ENCODE results near the gene CWF19L2. TPM values are rescaled to one million over a fixed set of nuclear protein-coding genes. Genes with fewer than 3 reads are reported as not detected.
"Not testable (repeated sequence)": the region's sequence is repeated elsewhere in the genome, so short reads cannot be mapped to it uniquely, and the experiment has no call there.

The CWF19L2 gene
- polyA plus RNA-seq, 4 donors: 19.1 to 25.2 (median 21.5) TPM

- no peak for DNase-seq (ENCODE audit: low read depth in 4 of 4, low spot score in 3 of 4)
These were observed 17.9 kb downstream of the CWF19L2 start for GRCh38 chr11:107439586-107440167.

- DNase-seq (ENCODE audit: low read depth in 4 of 4, low spot score in 3 of 4): no peak
These were observed 19.5 kb downstream of the CWF19L2 start for GRCh38 chr11:107438148-107438547.

- DNase-seq (ENCODE audit: low read depth in 4 of 4, low spot score in 3 of 4): no peak
These were observed 27.1 kb downstream of the CWF19L2 start for GRCh38 chr11:107430525-107430924.

GRCh38 chr11:107427569-107428180 is 29.9 kb downstream of the CWF19L2 start:
- no peak for DNase-seq (ENCODE audit: low read depth in 4 of 4, low spot score in 3 of 4)

- DNase-seq (ENCODE audit: low read depth in 4 of 4, low spot score in 3 of 4): no peak
These were observed 44.3 kb downstream of the CWF19L2 start for GRCh38 chr11:107413352-107413751.

- no peak for DNase-seq (ENCODE audit: low read depth in 4 of 4, low spot score in 3 of 4)
These were observed 48.8 kb downstream of the CWF19L2 start for GRCh38 chr11:107408762-107409211.

GRCh38 chr11:107405260-107405659 is 52.4 kb downstream of the CWF19L2 start:
- DNase-seq (ENCODE audit: low read depth in 4 of 4, low spot score in 3 of 4): no peak

- not testable (repeated sequence) for DNase-seq (ENCODE audit: low read depth in 4 of 4, low spot score in 3 of 4)
These were observed 56.5 kb downstream of the CWF19L2 start for GRCh38 chr11:107401131-107401530.

GRCh38 chr11:107397357-107397756 is 60.3 kb downstream of the CWF19L2 start:
- DNase-seq (ENCODE audit: low read depth in 4 of 4, low spot score in 3 of 4): no peak

- DNase-seq (ENCODE audit: low read depth in 4 of 4, low spot score in 3 of 4): no peak
These were observed 65.0 kb downstream of the CWF19L2 start for GRCh38 chr11:107392611-107393010.

GRCh38 chr11:107390701-107391100 is 66.9 kb downstream of the CWF19L2 start:
- not testable (repeated sequence) for DNase-seq (ENCODE audit: low read depth in 4 of 4, low spot score in 3 of 4)

- no peak for DNase-seq (ENCODE audit: low read depth in 4 of 4, low spot score in 3 of 4)
These were observed 70.0 kb downstream of the CWF19L2 start for GRCh38 chr11:107387666-107388065.

GRCh38 chr11:107385361-107385981 is 72.2 kb downstream of the CWF19L2 start:
- DNase-seq (ENCODE audit: low read depth in 4 of 4, low spot score in 3 of 4): no peak

- no peak for DNase-seq (ENCODE audit: low read depth in 4 of 4, low spot score in 3 of 4)
These were observed 73.3 kb downstream of the CWF19L2 start for GRCh38 chr11:107384144-107384852.

- no peak for DNase-seq (ENCODE audit: low read depth in 4 of 4, low spot score in 3 of 4)
These were observed 85.2 kb downstream of the CWF19L2 start for GRCh38 chr11:107372439-107372838.

GRCh38 chr11:107370390-107370789 is 87.2 kb downstream of the CWF19L2 start:
- no peak for DNase-seq (ENCODE audit: low read depth in 4 of 4, low spot score in 3 of 4)

GRCh38 chr11:107359701-107360100 is 97.9 kb downstream of the CWF19L2 start:
- DNase-seq (ENCODE audit: low read depth in 4 of 4, low spot score in 3 of 4): no peak

GRCh38 chr11:107357877-107358276 is 99.7 kb downstream of the CWF19L2 start:
- DNase-seq (ENCODE audit: low read depth in 4 of 4, low spot score in 3 of 4): no peak

- no peak for DNase-seq (ENCODE audit: low read depth in 4 of 4, low spot score in 3 of 4)
These were observed 102.8 kb downstream of the CWF19L2 start for GRCh38 chr11:107354780-107355179.

GRCh38 chr11:107337917-107338316 is 119.7 kb downstream of the CWF19L2 start:
- no peak for DNase-seq (ENCODE audit: low read depth in 4 of 4, low spot score in 3 of 4)

- DNase-seq (ENCODE audit: low read depth in 4 of 4, low spot score in 3 of 4): no peak
These were observed 125.9 kb downstream of the CWF19L2 start for GRCh38 chr11:107331728-107332127.

All from left renal pelvis (tissue), 4 donors.